ENCODE results near the gene AP1S3.

Gene AP1S3

DNA sequence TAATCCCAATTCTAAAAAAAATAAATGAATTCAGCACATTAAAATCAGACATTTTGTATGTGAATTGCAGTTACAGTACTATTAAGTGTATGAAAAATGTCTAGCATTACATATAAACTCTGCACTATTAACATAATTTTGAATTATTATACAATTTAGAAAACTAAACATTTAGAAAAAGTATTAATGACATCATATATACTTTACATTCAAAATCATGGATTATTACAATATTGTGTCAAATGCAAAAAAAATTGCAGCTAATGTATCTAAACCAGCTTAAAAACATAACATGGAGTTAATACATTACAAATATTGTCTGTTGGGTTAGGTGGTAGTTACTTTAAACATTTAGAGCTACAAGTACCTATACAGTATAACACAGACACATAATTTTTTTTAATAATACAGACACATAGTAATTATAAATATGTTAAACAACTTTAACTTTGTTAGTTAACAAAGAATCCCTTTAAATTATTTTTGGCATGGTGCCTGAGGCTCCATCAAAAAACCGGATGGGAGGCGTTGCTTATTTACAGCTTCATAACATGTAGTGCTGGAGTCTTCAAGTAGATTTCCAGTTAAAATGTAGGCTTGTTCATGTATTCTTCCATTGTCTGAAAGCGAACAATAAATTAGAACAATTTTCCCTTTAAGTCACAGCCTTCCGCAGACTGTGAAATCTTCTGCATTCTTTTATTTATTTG, 79.1 kb downstream of the AP1S3 start:
- DNase-seq: no peak

DNA sequence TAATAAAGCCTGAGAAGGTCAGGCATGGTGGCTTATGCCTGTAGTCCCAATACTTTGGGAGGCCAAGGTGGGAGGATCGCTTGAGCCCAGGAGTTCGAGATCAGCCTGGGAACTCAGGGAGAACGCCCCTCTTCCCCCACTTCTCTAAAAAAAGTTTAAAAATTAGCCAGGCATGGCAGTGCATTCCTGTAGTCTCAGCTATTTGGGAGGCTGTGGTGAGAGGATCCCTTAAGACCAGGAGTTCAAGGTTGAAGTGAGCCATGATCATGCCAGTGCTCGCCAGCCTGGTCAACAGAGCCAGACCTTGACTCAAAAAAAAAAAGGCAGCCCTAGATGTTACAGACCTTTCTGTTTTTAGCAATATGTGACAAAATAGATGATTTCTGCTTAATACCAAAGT, 83.4 kb downstream of the AP1S3 start:
- no peak for DNase-seq

DNA sequence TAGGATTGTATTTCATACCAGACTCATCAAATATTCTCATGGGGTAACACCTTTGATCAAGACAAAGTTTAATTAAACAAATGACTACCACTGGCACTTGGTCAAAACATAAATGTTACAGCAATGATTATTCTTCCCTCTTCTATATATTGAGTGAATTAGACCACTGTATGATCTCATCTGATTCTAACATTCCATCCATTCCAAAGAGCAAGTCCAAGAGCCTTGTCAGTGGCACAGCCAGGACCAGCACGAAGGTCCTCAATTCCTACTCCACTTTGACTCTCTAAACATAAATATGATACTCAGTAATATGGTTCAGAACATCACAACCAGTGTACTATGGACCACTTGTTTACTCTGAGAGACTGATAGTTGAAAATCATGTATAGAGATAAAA, 86.4 kb downstream of the AP1S3 start:
- no peak for DNase-seq

DNA sequence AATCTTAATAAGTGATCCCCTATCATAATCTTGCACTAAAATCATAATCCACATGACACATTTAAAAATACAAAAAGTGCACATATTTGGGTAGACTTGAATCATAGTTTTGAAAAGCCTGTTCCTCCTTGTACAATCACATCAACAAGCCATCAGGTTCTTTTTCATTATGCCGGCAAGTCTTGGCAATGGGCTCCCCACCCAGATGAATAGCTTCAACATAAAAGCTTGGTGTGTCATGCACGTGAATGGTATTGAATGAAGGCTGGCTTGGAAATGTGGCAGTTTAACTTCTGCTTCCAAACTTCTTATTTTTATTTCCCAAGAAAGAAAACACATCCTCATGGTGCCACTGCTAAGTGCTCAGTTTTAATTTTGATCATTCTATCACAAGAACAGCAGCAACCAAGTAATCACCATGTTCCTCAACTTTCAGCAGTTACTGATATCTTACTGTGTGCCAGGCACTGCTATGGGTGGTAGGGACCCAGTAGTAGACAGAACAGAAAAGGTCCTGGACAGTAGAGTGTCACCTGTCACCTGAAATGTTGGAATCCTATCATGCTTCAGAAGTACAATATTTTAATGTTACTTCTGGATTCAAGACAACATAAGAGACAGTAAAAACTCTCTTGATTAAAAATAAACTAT, 89.9 kb downstream of the AP1S3 start:
- no peak for DNase-seq

DNA sequence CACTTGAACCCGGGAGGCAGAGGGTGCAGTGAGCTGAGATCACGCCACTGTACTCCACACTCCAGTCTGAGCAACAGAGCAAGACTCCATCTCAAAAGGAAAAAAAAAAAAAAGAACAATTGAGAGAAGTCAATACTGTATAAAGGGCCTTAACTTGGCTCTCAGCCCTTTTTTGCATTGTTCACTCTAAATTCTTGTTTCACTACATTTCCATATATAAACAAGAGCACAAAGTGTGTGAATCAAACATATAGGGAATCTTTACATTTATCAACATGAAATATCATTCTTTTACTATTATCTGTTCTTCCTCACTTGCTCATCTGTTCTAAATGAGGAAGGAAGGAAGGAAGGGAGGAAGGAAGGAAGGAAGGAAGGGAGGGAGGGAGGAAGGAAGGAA, 90.8 kb downstream of the AP1S3 start:
- DNase-seq: no peak

DNA sequence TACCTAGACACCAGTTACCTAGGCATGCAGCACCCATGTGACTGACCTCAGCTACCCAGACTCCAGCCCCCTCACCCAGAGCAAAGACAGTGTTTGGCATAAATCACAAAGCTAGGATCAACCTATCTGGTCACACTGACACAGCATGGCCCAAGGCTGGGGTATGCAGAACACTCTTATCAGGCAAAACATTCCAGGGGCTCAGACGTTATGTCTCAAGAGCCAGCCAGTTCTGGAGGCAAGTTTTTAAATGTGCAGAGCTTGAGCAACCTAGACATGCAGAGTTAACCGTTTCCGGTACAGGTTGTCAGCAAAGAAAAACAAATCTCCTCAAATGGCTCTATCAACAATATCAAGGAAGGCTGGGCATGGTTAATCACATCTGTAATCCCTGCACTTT, 92.8 kb downstream of the AP1S3 start:
- no peak for DNase-seq

DNA sequence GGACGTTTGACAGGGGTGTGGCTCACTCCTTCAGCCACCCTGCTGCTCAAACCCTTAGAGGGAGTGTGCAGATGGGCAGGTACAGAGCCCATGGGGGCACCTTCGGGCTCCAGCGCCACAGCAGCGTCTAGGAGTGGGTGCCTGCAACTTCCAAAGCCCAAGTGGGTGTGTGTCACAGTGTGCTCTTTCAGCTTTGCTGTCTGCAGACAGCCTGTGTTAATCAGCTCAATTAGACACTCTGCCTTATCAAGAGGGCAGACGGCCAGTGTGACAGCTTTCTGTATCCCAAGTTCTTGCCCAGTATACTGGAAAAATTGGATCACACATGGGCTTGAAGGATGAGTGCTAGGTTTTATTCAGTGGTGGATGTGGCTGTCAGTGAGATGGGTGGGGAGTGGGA, 96.7 kb downstream of the AP1S3 start:
- DNase-seq: no peak

DNA sequence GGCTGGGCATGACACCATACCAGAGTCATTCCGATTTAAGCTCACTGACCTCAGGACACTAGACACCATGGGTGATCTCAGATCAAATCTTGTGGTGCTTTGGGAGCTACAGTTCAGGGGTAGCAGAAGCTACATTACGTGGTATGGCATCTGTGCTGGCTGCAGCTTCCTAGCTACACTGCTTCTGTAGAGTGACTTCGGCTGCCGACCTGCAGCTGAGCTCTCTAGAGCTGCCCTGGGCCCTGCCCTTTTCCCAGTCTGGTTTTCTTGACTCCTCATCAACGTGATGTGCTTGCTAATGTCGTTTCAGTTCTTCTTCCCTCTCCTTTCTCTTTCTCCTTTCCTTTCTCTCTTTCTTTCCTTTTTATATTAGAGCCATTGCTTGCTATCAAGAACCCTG, 100.2 kb downstream of the AP1S3 start:
- no peak for DNase-seq

DNA sequence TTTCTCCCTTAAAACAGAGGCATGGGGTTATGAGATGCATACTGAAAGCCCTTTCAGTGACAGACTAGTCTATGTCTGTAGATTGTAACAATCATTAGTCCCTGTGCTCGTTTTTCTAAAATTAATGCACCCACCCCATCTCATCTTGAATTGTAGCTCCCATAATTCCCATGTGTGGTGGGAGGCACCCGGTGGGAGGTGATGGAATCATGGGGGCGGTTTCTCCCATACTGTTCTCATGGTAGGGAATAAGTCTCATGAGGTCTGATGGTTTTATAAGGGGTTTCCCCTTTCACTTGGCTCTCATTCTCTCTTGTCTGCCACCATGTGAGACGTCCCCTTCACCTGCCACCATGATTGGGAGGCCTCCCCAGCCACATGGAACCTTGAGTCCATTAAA, 100.9 kb downstream of the AP1S3 start:
- DNase-seq: no peak

DNA sequence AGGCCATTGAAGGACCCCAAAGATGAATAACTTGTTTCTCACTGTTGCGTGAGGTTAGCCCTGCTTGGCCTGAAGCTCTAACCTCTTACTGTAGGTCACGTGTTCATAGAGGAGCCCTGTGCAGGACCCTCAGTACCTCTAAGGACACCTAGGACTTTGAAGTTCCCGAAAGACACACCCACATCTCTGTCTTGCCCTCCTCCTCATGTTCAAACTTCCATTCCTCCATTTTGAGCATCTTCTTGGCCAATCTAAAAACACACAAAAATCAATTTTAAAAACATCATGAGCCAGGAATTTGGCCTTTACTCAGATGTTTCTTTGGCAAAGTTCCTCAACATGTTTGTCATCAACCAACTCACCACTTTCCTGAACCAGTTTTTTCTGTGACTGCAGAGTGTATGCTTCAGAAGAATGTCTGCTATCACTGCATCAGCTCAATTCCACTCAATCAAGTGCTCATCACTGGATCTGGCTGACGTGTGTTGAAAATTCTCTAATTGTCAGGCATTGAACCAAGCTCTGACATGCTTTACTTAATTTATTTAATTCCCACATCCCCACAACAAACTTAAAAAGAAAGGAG, 101.6 kb downstream of the AP1S3 start:
- DNase-seq: no peak

DNA sequence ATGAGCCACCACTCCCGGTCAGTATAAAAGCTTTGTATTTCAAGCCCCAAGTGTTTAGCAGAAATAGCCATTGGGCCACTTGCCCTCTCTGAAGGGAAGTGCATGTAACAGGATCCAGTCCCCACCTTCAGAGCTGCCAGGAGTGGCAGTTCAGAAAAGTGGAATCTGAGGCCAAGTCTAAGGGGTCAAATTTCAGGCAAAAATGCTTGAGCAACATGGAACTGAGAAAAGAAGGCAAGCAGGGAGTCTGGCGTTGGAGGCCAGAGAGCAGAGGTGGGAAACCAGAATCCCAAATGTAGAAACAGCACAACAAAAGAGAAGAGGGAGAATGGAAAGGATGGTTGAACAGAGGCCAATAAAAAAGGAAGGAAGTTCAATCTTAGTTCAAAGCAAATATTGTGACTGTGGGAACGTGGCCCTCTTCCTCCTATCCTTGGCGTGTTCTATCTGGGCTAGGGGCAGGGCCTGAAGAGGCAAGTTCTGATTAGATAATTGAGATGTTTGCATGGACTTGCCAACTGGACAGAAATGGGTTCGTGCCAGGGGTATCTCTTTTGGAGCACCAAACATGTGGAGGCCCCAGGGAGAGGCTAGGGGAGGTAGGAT, 102.2 kb downstream of the AP1S3 start:
- no peak for DNase-seq

DNA sequence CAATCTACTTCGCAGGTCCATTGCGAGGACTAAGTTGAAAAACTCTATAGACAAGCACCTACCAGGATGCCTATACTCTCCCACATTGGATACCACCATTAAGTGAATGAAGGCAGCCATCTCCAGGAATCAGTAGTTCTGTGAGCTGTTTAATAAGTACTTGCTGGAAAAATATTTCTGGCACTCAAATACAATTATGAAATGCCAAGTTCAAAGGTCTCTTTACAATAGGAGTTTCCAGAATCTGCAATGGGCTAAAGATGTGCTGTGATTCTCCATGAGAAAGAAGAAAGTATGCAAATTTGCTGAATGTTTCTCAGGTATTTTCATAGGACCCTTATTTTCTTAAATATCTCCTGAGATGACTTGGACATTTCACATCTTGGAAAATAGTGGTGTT, 103.0 kb downstream of the AP1S3 start:
- no peak for DNase-seq

DNA sequence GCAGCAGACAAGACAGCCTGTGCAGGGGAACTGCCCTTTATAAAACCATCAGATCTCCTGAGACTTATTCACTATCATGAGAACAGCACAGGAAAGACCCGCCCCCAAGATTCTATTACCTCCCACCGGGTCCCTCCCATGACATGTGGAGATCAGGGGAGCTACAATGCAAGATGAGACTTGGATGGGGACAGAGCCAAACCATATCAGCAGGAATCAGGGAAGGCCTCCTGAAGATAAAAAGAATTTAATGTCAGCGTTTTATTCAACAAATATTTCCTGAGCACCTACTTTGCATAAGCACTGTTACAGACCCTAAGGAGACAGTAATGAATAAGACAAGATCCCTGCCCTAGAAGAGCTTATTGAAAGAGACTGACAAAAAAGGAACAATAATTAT, 105.0 kb downstream of the AP1S3 start:
- no peak for DNase-seq

DNA sequence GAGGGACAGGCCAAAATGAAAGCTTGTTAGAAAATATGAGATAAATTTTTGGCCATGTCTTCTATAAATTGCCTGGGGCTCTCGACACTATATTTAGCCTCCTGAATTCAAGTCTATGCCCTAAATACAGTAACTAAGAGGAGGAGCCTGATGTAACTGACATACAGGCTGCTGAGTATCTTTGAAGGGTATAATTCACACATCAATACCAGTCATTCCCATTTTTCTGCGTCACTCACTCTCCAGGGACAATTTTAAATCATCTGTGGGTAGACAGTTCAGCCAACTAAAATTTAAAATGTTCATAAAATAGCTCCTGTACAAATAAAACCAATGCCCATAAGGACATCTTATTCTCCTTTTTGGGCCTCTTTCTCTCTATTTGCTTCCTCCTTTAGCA, 105.9 kb downstream of the AP1S3 start:
- DNase-seq: no peak

DNA sequence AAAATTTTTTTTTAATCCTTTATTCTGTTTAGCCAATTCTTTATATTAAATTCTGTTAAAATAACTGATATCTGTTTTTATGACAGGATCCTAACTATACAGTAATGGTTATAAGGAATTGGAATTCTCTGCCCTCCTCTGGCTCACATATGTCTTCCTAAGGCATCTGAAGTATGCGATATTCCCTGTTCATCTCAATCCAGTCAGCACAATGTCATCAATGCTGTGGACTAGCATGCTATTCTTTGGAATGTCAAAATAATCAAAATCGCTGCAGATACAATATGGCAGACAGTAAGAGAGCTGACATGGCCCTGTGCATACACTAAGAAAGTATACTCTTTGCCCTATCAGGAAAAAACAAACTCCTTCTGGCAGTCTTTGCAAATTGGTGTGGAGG, 107.6 kb downstream of the AP1S3 start:
- DNase-seq: no peak

DNA sequence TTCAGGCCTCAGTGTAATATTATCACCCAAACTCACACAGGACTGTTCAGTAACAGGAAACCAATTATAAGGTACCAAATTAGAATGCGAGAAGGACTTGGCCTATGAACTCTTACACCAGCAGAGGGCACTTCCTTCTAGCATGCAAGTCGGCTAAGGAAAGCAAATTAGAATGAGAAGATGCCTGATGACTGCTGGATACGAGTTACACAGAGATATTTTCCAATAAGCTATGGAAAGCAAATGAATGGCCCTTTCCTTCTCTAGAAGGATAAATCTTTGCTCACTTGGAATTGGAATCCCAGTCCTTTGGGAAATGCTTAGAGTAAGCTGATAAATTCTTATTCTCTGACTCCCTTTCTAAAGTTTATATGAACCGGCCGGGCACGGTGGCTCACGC, 109.8 kb downstream of the AP1S3 start:
- DNase-seq: peak; percentile 74

DNA sequence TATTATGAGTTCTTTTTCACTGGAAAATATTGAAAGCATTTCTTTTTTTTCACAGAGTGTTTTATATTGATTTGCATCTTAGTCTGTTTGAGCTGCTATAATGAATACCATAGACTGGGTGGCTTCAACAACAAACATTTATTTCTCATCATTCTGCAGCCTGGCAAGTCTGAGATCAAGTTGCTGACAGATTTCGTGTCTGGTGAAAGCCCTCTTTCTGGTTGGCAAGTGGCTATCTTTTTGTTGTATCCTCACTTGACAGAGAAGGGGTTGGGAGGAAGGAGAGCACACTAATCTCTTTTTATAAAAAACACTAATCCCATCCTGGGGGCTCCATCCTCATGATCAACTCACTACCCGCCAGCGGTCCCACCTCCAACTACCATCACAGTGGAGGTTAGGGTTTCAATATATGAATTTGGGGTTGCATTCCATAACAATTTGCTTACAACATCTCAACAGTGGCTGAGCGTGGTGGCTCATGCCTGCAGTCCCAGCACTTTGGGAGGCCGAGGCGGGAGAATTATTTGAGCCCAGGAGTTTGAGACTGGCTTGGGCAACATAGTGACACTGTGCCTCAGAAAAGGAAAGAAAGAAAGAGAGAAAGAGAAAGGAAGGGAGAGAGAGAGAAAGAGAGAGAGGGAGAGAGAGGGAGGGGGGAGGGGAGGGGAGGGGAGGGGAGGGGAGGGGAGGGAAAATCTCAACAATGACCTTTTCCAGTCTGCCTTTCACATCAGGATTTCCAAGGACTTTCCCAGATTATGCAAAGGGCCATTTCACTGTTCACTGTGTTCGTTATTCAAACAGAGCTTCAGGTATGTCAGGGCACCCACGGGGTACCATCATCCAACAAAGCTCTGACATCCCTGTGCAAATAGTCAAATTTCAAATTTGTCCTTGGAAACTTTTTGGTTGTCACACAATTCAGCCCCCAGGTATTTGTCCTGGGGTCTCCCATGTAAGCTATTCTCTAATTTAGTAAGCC, 111.1 kb downstream of the AP1S3 start:
- no peak for DNase-seq

DNA sequence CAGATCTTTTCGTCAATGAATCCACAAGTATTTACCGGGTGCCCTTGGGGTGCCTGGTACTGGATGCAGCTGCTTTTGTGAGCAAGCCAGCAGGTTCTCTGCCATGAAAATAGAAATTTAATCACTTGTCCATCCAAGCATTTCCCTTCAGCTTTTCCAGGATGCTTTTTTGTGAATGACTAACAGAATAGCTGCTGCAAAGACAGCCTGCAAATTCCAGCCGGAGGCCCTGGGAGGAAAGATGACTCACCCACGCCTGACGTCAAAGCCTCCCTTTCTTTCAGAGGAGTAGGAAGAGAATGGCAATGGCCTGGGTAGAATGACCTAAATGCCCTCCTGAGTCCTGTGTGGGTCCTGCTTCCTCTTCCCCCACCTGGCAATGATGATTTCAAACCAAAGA, 111.9 kb downstream of the AP1S3 start:
- no peak for DNase-seq

DNA sequence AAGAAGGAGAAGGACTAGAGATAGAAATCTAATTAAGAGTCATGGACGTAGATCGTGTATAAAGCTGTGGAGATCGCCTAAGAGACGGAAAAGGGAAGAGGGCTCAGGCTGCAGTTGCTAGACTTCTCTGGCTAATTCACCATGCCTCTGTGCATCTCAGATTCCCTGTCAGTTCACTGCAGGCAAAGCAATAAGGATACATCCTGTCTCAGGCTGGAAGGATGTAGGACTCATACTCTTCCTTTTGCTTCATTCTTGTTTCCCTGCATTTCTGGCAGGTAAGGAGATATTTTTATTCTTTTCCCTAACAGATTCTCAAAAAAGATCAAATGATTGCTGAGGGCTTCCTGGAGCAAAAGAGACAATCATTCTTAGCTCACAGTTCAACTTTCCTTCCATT, 112.5 kb downstream of the AP1S3 start:
- no peak for DNase-seq

DNA sequence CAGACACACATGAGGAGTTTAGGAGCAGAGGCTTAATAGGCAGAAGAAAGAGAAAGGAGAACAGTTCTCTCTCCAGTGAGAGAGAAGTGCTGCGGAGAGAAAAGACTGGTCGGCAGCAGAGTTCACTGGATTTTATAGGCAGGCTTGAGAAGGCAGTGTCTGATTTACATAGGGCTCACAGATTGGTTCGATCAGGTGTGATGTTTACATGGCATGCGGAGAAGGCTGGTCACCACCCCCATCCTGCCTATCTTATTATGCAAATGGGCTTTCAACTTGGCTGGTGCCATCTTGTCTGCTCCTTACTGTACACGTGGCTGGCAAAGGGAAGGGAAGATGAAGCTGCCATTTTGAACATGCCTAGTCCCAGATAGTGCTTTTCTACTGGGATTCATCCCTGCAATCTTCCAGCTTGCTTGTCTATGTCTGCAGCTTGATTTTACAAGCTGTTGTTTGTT, 113.4 kb downstream of the AP1S3 start:
- DNase-seq: no peak

DNA sequence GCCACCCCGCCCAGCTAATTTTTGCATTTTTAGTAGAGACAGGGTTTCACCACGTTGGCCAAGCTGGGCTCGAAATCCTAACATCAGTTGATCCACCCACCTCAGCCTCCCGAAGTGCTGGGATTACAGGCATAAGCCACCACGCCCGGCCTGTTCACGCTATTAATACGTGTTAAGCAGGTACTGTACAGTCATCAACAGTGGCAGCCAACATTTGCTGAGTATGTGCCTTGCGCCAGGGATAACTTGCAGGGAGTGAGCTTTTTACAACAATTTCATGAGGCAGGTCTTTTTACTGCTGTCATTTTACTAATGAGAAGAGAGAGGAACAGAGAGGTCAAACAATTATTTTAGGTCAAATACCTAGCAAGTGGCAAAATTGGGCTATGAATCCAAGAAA, 115.2 kb downstream of the AP1S3 start:
- no peak for DNase-seq

DNA sequence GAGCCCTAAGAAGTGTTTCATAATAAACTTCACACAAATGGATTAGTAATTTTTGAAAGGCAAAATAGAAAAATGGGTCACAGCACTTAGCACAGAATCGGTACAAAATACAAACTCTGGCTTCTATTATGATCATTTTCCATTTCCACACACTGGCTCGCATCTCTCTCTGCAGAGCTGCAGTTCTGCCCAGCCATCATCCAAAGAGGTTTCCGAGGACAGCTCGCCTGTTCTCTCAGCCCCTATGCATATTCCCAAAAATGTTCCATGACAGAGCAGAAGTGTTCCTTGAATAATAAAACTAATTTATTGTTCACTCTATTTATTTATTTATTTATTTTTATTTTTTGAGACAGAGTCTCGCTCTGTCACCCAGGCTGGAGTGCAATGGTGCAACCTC, 115.6 kb downstream of the AP1S3 start:
- DNase-seq: no peak

DNA sequence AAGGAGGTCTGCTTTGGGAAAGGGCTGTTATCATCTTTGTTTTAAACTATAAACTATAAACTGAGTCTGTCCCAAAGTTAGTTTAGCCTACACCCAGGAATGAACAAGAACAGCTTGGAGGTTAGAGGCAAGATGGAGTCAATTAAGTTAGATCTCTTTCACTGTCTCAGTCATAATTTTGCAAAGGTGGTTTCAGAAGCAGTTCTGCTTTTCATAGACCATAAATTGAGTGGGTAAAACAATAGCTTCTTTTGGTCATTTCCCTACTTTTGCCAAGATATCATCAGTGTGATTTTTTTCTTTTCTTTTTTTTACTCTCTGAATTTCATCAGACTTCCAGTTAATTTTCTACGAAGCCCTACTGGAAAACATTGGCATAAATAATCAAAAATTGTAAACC, 117.0 kb downstream of the AP1S3 start:
- DNase-seq: no peak

All from hematopoietic multipotent progenitor cell treated with erythropoietin and hydrocortisone succinate and interleukin-3 and kit ligand, for 6 days (in vitro differentiated cells).